Measurements from ENCODE around the gene KRTAP10-5. TPM values are rescaled to one million over a fixed set of nuclear protein-coding genes. Genes with fewer than 3 reads are reported as not detected.

The KRTAP10-5 gene
- total RNA-seq, 1 donor from 2014 or later: not detected

DNA sequence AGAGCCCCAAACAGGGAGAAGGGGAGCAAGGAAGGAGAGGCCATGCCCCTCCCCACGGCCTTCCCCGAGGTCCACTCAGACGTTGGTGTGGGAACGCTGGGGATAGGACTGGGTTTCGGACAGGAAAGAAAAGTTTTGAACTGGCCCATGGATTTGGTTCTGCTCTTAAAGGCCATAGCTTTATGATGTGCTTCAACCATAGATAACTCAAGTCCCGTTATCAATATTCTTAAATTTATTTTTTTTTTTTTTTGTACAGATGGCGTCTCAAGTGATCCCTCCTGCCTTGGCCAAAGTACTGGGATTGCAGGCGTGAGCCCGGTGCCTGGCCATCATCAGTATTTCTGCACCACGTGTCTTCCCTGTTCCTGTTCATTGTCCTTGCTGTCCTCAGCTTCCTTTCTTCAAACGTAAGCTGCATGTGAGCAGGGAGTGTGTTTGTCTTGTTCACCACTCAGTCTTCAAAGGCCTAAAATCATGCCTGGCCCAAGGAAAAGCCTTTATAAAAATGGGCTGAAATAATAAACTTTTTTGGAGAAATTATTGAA, 39.6 kb downstream of the KRTAP10-5 start:
- Mint-ChIP-seq H3K4me1 (ENCODE audit: low read depth) (no peaks in the 10 kb centered on the region), H3K27ac (no peak overlapping the region), H3K9me3 (peaks cover 6% of the 10 kb centered on the region)

DNA sequence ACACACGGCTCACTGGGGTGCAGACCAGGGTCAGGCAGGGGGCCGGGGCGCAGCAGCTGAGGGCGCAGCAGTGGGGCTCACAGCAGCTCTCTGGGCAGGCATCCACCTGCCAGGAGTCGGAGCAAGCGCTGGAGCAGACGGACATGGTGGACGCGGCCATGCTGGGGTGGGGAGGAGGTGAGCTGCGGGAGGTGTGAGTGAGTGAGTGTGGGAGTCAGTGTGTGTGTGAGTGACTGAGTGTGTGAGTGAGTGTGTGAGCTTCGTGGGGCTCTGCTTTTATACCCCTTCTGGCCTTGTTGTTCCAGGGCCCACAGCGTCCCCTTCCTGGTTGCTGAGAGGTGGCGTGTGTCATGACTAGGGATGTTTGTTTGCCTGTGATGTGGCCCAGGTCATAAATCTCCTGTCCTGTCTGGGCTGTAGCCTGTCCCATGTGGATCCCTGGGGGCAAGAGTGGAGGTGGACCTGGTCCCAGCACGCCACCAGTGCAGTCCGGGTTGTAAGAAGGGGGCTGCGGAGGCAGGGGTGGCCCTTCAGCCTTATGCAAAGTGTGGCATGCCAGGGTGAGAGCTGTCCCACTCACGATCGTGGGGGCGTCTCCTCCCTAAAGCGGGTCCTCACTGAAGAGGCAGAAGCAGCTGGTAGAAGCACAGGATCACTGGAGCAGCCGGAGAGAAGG, 40.3 kb downstream of the KRTAP10-5 start, which contains the start of gene KRTAP10-1:
TSS of gene KRTAP10-1 (minus strand) at position 205 of the 676 bp plus-strand sequence. CDS start at position 160, 45 bp downstream.
- no peak for DNase-seq (ENCODE audit: low spot score)
- H3K4me1 Mint-ChIP-seq (ENCODE audit: low read depth): no peaks in the 10 kb centered on the region
- H3K27me3 Mint-ChIP-seq (ENCODE audit: low read depth): no peaks in the 10 kb centered on the region
- no peaks in the 10 kb centered on the region for H3K36me3 Mint-ChIP-seq (ENCODE audit: low read depth)
- no peak within 1 kb of the TSS for H3K4me3 Mint-ChIP-seq (ENCODE audit: low read depth)
- intact Hi-C loops (cut with micrococcal nuclease): no loop called here
- H3K27ac Mint-ChIP-seq: no peak within 1 kb of the TSS
- no peaks in the 10 kb centered on the region for H3K9me3 Mint-ChIP-seq

More for the DNA sequence above, 39.6 kb downstream of the KRTAP10-5 start:
- peaks cover 4% of the 10 kb centered on the region for H3K36me3 Mint-ChIP-seq (ENCODE audit: low read depth)
- intact Hi-C loops (cut with micrococcal nuclease): no loop called here
- H3K4me3 Mint-ChIP-seq (ENCODE audit: low read depth): no peak overlapping the region
- peaks cover 2% of the 10 kb centered on the region for H3K27me3 Mint-ChIP-seq (ENCODE audit: low read depth)
- DNase-seq (ENCODE audit: low spot score): no peak

DNA sequence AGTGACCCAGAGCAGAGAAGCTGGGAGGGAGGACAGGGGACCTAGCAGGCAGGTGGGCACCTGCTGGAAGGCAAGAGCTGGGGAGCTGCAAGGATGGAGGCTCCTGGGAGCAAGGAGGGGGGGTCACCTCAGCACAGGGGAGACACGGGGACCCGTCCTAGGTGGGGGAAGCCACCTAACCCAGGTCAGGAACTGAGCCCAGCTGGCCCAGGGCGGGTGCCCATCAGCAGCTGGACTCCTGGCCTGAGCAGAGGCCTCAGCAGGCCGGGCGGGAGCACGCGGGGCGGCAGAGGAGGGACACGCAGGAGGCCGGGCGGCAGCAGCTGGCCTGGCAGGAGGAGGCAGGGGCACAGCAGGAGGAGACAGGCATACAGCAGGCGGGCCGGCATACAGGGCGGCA, 41.4 kb downstream of the KRTAP10-5 start:
- no peaks in the 10 kb centered on the region for H3K36me3 Mint-ChIP-seq (ENCODE audit: low read depth)
- no peak for DNase-seq (ENCODE audit: low spot score)
- no peaks in the 10 kb centered on the region for H3K9me3 Mint-ChIP-seq
- H3K4me1 Mint-ChIP-seq (ENCODE audit: low read depth): no peaks in the 10 kb centered on the region
- H3K4me3 Mint-ChIP-seq (ENCODE audit: low read depth): no peak overlapping the region
- no peaks in the 10 kb centered on the region for H3K27me3 Mint-ChIP-seq (ENCODE audit: low read depth)
- intact Hi-C loops (cut with micrococcal nuclease): no loop called here
- no peak overlapping the region for H3K27ac Mint-ChIP-seq

DNA sequence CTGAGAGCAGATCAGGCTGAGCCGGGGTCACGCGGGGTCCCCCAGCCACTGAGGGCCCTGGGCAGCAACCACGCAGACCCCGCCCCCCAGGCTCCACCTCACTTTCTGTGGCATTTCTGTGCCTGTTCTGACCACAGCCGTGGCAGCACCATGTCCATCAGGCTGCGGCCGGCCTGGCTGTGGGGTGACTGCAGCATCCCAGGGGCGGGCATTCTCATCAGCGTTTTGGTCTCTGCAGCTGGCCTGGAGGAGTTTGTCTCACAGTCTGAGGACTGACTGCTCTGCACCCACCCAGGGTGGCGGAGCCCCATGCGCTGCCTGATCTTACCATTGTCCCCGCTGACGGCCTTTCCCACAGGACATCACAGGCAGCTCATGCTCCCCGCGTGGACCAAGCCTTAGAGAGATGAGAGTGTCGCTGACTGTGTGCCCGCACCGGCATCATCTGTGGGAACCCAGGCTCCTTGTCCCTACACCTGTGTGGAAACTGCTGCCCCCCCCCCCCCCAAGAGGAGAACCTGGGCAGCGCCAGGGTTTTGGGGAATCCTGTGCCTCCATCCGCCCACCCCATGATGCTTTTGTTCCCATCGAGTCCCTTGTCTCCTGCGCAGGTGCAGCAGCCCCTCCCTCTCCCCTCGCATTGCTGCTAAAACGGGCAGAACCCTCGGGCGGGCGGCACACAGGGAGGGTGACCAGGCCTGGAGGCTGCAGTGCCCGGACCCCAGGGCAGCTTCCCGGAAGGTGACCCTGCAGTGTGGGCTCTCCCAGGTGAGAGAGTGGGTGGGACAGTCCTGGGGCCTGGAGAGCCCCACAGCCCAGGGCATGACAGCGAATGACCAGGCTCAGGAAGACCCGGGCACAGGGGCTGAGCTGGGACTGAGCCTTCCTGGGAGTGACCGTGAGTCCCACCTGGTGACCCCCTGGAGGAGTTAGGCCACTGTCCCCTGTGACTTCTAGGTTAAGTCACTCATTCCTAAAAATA, 42.2 kb downstream of the KRTAP10-5 start:
- Mint-ChIP-seq H3K27ac (no peak overlapping the region), H3K36me3 (ENCODE audit: low read depth) (no peaks in the 10 kb centered on the region), H3K4me3 (ENCODE audit: low read depth) (no peak overlapping the region), H3K9me3 (no peaks in the 10 kb centered on the region), H3K27me3 (ENCODE audit: low read depth) (no peaks in the 10 kb centered on the region), H3K4me1 (ENCODE audit: low read depth) (no peaks in the 10 kb centered on the region)
- no peak for DNase-seq (ENCODE audit: low spot score)
- intact Hi-C loops (cut with micrococcal nuclease): no loop called here

DNA sequence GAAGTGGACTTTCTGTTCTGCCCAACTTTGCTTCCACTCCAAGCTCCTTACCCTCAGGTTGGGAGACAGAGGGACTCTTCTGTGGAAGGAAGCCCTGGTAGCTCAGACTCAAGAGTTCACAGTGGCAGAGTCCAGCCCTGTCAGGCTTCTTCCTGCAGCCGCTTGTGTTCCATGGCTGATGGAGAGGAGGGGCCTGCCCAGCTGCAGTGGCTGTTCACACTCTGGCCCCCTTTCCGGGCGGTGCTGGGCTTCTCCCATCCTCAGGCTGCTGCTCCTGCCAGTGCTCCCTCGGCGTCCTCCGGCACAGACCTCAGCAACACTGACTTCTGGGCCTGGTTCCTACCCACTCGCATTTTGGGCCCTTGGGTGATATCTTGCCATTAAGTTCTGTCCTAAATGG, 44.4 kb downstream of the KRTAP10-5 start:
- no peak for DNase-seq (ENCODE audit: low spot score)
- Mint-ChIP-seq H3K36me3 (ENCODE audit: low read depth) (no peaks in the 10 kb centered on the region), H3K27ac (no peak overlapping the region), H3K4me3 (ENCODE audit: low read depth) (no peak overlapping the region), H3K27me3 (ENCODE audit: low read depth) (no peaks in the 10 kb centered on the region), H3K4me1 (ENCODE audit: low read depth) (no peaks in the 10 kb centered on the region), H3K9me3 (no peaks in the 10 kb centered on the region)
- intact Hi-C loops (cut with micrococcal nuclease): no loop called here

DNA sequence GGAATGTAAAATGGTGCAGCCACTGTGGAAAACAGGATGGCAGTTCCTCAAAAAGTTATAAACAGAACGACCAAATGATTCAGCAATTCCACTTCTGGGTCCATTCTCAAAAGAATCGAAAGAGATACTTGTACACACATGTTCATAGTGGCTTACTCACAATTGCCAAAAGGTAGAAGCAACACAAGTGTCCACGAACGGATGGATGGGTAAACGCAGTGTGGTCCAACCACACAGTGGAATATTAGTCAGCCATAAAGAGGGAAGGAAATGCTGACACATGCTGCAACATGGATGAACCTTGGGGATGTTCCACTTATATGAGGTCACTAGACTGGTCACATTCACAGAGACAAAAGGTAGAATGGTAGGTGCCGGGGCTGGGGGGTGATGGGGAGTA, 45.7 kb downstream of the KRTAP10-5 start:
- intact Hi-C loops (cut with micrococcal nuclease): no loop called here
- H3K36me3 Mint-ChIP-seq (ENCODE audit: low read depth): no peaks in the 10 kb centered on the region
- DNase-seq (ENCODE audit: low spot score): no peak
- H3K4me1 Mint-ChIP-seq (ENCODE audit: low read depth): no peaks in the 10 kb centered on the region
- no peaks in the 10 kb centered on the region for H3K27me3 Mint-ChIP-seq (ENCODE audit: low read depth)
- no peaks in the 10 kb centered on the region for H3K9me3 Mint-ChIP-seq
- H3K4me3 Mint-ChIP-seq (ENCODE audit: low read depth): no peak overlapping the region
- H3K27ac Mint-ChIP-seq: no peak overlapping the region

DNA sequence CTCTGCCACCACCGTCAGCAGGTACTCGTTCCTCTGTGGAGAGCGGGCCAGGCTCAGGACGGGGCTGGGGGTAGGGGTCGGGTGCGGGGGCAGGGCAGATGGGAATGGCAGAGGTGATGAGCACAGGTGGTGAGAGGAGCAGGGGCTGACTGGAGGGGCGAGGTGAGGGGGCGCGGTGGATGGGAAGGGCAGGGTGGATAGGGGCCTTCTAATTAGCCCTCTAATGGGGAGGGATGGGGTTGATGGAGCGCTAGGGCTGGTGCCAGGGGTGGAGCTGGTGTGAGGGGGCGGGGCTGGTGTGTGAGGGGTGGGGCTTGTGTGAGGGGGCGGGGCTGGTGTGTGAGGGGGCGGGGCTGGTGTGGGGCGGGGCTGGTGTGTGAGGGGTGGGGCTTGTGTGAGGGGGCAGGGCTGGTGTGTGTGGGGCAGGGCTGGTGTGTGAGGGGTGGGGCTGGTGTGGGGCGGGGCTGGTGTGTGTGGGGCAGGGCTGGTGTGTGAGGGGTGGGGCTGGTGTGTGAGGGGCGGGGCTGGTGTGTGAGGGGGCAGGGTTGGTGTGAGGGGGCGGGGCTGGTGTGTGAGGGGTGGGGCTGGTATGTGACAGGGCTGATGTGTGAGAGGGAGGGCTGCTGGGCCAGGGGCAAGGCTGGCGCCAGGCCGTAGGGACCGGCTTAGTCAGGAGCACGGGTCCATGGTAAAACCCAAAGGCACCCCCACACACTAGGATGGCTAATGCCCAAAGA, 46.3 kb downstream of the KRTAP10-5 start:
- Mint-ChIP-seq H3K4me3 (ENCODE audit: low read depth) (no peak overlapping the region), H3K27ac (no peak overlapping the region), H3K9me3 (no peaks in the 10 kb centered on the region), H3K27me3 (ENCODE audit: low read depth) (no peaks in the 10 kb centered on the region), H3K36me3 (ENCODE audit: low read depth) (no peaks in the 10 kb centered on the region), H3K4me1 (ENCODE audit: low read depth) (no peaks in the 10 kb centered on the region)
- intact Hi-C loops (cut with micrococcal nuclease): no loop called here
- no peak for DNase-seq (ENCODE audit: low spot score)

DNA sequence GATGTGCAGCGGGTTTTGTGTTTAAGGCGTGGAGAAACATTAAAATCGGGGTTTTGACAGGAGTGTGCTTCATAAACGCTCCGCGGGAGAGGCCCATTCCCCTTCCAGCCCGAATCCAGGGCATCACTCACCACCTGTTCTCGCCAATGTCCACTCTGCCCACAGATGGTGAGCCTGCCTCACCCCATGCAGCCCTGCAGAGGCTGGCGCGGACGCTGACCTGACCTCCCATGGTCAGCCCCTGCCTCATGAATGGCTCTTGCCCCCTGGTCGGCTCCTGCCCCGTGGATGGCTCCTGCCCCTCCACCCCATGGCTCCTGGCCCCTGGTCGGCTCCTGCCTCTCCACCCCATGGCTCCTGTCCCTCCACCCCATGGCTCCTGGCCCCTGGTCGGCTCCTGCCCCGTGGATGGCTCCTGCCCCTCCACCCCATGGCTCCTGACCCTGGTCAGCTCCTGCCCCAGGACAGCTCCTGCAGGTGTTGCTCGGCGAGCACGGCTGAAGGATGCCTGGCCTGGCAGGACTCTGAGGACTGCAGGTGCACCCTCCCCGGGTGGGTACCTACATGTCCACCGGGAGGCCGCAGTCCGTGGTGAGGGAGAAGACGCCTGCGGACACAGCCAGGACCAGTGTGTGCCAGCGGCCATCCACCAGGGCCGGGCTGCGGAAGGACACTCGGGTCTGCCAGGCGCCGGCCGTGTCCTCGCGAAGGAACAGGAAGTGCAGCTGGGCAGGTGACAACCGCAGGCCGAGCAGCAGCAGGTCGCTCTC, 47.1 kb downstream of the KRTAP10-5 start:
- Mint-ChIP-seq H3K36me3 (ENCODE audit: low read depth) (no peaks in the 10 kb centered on the region), H3K4me1 (ENCODE audit: low read depth) (no peaks in the 10 kb centered on the region), H3K4me3 (ENCODE audit: low read depth) (no peak overlapping the region), H3K9me3 (no peaks in the 10 kb centered on the region), H3K27me3 (ENCODE audit: low read depth) (no peaks in the 10 kb centered on the region), H3K27ac (no peak overlapping the region)
- DNase-seq (ENCODE audit: low spot score): no peak
- intact Hi-C loops (cut with micrococcal nuclease): no loop called here

DNA sequence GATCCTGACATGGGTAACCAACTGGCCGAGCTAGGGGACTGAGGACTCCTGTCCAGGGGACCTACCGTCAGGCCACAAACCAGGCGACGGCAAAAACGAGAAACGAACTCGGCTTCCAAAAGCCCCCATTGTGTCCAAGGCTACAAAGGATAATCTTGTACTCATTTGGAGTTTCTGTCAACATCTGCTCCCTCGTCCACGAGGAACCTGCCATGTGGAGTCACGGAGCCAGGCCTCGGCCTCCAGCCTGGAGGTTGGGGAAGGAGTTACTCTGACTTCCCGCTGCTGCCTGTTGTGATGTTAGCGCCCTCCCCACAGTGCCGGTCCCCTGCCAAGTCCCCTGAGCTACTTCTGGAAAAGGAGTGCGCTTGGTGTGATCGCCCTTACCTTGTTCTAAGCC, 47.7 kb downstream of the KRTAP10-5 start:
- no peaks in the 10 kb centered on the region for H3K4me1 Mint-ChIP-seq (ENCODE audit: low read depth)
- no peaks in the 10 kb centered on the region for H3K36me3 Mint-ChIP-seq (ENCODE audit: low read depth)
- DNase-seq (ENCODE audit: low spot score): no peak
- no peak overlapping the region for H3K4me3 Mint-ChIP-seq (ENCODE audit: low read depth)
- no peaks in the 10 kb centered on the region for H3K9me3 Mint-ChIP-seq
- intact Hi-C loops (cut with micrococcal nuclease): no loop called here
- no peak overlapping the region for H3K27ac Mint-ChIP-seq
- no peaks in the 10 kb centered on the region for H3K27me3 Mint-ChIP-seq (ENCODE audit: low read depth)

DNA sequence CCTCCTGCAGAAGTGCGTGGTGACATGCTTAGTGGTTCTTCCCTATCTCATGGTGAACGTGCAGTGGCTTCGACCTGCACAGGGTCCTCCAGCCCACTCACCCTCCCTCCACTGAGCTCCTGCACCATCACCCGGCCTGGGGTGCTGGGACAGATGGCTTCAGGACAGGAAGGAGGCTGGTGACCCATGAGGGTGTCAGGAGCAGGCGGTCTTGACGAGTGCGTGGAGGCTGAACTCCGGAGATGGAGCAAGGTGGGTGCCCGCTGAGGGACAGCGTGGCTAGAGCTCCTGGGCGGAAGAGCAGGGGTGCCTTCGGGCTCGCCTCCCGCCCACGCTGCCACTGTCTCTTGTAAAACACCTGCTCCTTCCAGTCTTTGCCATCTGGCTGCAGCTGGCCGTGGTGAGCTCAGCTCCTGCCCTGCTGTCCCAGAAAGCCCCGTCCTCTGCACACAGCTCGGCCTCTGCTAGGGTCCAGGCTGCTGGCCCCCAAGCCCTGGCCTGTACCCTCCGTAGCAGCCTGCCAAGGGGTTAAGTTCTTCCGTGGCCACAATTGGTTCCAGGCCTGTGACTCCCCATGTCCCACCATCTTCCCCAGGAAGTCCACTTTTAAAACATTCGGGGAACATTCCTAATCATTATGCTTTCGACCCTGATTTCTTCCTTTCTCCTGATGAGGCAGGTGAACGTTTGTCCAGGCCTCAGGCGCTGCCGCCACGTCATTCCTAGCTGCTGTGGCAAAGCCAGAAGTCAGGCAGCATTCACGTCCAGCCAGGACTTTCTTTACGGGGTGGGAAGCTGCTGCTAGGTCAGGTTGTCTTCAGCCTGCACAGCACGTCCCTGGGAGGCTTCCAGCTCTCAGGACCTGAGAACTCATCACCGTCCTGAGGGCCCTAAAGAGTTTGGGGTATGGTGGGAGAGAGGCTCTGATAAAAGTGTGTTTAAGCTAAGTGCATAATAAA, 48.5 kb downstream of the KRTAP10-5 start:
- intact Hi-C loops (cut with micrococcal nuclease): no loop called here
- H3K4me3 Mint-ChIP-seq (ENCODE audit: low read depth): no peak overlapping the region
- H3K9me3 Mint-ChIP-seq: no peaks in the 10 kb centered on the region
- H3K4me1 Mint-ChIP-seq (ENCODE audit: low read depth): no peaks in the 10 kb centered on the region
- H3K27ac Mint-ChIP-seq: no peak overlapping the region
- no peaks in the 10 kb centered on the region for H3K27me3 Mint-ChIP-seq (ENCODE audit: low read depth)
- DNase-seq (ENCODE audit: low spot score): no peak
- no peaks in the 10 kb centered on the region for H3K36me3 Mint-ChIP-seq (ENCODE audit: low read depth)

DNA sequence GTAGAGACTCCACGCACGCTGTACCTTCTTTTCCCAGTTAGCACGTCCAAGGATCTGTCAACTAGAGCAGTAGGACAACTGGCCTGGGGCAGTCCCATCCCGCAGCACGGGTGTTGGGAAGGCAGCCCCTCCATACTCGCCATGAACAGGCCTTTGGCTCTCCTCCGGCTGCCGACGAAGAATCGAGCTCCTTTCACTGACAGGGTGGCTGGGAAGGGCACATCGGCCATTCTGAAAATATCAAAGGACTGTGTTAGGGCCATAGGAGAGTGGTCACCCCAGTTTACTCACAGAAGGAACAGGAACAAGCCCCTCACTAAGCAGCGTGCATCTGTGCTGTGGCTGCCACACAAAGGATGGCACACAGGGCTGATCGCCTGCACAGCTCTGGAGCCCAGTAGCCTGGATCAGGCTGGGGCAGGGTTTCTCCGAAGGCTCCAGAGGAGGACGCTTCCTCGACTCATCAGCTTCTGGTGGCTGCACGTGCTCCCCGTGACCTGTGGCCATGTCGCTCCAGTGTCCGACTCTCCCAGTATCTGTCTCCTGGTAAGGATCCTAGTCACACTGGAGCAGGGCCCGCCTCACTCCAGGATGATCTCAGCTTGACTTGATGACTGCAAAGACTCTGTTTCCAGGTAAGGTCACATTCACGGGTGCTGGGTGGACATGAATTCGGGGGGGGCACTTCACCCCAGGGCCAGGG, 49.4 kb downstream of the KRTAP10-5 start:
- DNase-seq (ENCODE audit: low spot score): no peak
- no peaks in the 10 kb centered on the region for H3K4me1 Mint-ChIP-seq (ENCODE audit: low read depth)
- intact Hi-C loops (cut with micrococcal nuclease): no loop called here

More for the DNA sequence above, 49.4 kb downstream of the KRTAP10-5 start:
- Mint-ChIP-seq H3K27ac (no peak overlapping the region), H3K4me3 (ENCODE audit: low read depth) (no peak overlapping the region), H3K27me3 (ENCODE audit: low read depth) (no peaks in the 10 kb centered on the region), H3K36me3 (ENCODE audit: low read depth) (no peaks in the 10 kb centered on the region), H3K9me3 (no peaks in the 10 kb centered on the region)
